Right atrium auricular region (tissue), 2 donors: ENCODE measurements around the gene LMBRD1. TPM values are rescaled to one million over a fixed set of nuclear protein-coding genes. Genes with fewer than 3 reads are reported as not detected.
"Not testable (repeated sequence)": the region's sequence is repeated elsewhere in the genome, so short reads cannot be mapped to it uniquely, and the experiment has no call there.

Experiments
- DNase-seq: peaks from one replicate; pipeline ENCODE4 v3.0.0-alpha.2; 2019; ENCODE audit warnings: low spot score
- H3K27ac ChIP-seq, 2 donors: fragments of 200-600 bp; sonication (generic); 1 replicate in 1 of 2; 2 replicates in 1 of 2; pipeline ENCODE4 v1.5.1; 2016 to 2019
- H3K27me3 ChIP-seq, 2 donors: fragments of 200-600 bp; sonication (generic); one replicate each; pipeline versions ENCODE4 v1.5.1 to v1.6.0; 2017 to 2019
- H3K36me3 ChIP-seq: fragments of 200-600 bp; sonication (generic); one replicate; pipeline ENCODE4 v1.5.1; 2016
- H3K4me1 ChIP-seq, 2 donors: fragments of 200-600 bp; sonication (generic); one replicate each; pipeline versions ENCODE4 v1.5.1 to v1.6.0; 2017 to 2019
- H3K4me3 ChIP-seq, 2 donors: fragments of 200-600 bp; sonication (generic); 1 replicate in 1 of 2; 2 replicates in 1 of 2; pipeline ENCODE4 v1.5.1; 2017 to 2019; ENCODE audit warnings: mild to moderate bottlenecking in 1 of 2, moderate library complexity in 1 of 2
- H3K9me3 ChIP-seq, 2 donors: fragments of 200-600 bp; sonication (generic); one replicate each; pipeline ENCODE4 v1.5.1; 2019
- CTCF ChIP-seq, 2 donors: fragments of 200-600 bp; sonication (generic); IDR thresholded peaks; one replicate each; pipeline ENCODE4 v1.5.1; 2019; ENCODE audit warnings: antibody characterized with exemption in 2 of 2
- total RNA-seq, 2 donors: library from RNA; depleted of rRNA; stranded (reverse); fragments of >200 nt; gene quantifications; one replicate each; pipeline ENCODE4 v1.1.0, GENCODE V29; 2016

LMBRD1 gene
- total RNA-seq, 2 donors from 2014 or later: 46.9 to 50.0 TPM

DNA sequence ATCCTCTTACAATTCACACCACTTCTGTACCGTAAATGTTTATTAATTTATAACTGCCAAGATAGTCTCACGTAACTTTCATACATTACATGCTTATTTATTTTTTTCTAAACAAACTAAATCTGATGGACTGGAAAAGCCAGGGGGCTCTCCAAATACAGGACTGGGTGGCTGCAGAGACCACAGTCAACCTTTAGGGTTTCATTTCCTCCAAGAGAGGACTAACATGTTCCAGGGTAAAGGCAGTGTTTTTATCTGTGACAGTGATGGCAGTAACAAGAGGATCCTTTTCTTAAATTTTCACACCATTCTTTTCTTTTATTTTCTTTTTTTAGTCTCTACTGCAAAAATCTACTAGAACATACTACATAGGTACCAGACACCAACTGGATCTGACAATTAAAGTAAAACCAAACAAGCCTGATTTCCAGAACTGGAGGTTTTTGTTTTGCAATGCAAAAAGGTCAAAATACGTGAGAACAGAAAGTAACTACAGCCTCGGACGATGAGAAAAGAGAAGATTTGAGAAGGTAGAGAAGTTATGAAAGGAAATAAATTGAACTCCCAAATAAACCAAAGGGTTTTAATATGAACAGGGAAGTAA is 1.2 kb downstream of the LMBRD1 start:
- Histone ChIP-seq H3K27ac (peak overlapping the region; percentile 92 to 95), H3K27me3 (no peaks in the 10 kb centered on the region), H3K9me3 (no peaks in the 10 kb centered on the region), H3K4me1 (peaks cover 0 to 45% of the 10 kb centered on the region in 2 donors), H3K4me3 (peak overlapping the region; percentile 64 to 69), H3K36me3 (no peaks in the 10 kb centered on the region)
- TF ChIP-seq CTCF (IDR thresholded peaks at IDR 0.05): peak in 1 of 2 donors; percentile 39
- no peak for DNase-seq

DNA sequence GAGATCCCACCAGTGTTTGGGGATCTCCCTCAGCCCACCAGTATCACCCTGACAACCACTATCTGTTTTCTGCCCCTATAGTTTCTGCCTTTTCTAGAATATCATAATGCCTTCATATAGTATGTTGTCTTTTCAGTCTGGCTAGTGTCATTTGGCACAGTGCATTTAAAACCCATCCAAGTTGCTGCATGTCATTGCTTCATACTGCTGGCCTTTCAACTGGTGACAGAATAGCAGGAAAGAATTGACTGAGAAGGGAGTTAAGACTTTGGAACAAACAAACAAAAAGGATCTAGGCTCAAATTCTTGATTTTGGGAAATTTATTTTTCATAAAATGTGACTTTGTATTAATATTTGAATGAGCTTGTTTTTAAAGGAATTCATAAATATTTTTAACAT is 4.5 kb downstream of the LMBRD1 start:
- H3K4me3 ChIP-seq: no peak overlapping the region
- no peaks in the 10 kb centered on the region for H3K9me3 ChIP-seq
- H3K27ac ChIP-seq: peak overlapping the region; percentile 4 to 60
- H3K4me1 ChIP-seq: peaks cover 0 to 52% of the 10 kb centered on the region in 2 donors
- DNase-seq: no peak
- H3K36me3 ChIP-seq: no peaks in the 10 kb centered on the region
- TF ChIP-seq CTCF (IDR thresholded peaks at IDR 0.05): no peak
- no peaks in the 10 kb centered on the region for H3K27me3 ChIP-seq

- Histone ChIP-seq H3K4me3 (no peak overlapping the region), H3K27me3 (no peaks in the 10 kb centered on the region), H3K27ac (peak overlapping the region; percentile 27 to 60), H3K4me1 (peaks cover 0 to 49% of the 10 kb centered on the region in 2 donors), H3K9me3 (no peaks in the 10 kb centered on the region), H3K36me3 (no peaks in the 10 kb centered on the region)
- no peak for TF ChIP-seq CTCF (IDR thresholded peaks at IDR 0.05)
- DNase-seq: no peak
These were observed 5.7 kb downstream of the LMBRD1 start for GRCh38 chr6:69791065-69791471.

DNA sequence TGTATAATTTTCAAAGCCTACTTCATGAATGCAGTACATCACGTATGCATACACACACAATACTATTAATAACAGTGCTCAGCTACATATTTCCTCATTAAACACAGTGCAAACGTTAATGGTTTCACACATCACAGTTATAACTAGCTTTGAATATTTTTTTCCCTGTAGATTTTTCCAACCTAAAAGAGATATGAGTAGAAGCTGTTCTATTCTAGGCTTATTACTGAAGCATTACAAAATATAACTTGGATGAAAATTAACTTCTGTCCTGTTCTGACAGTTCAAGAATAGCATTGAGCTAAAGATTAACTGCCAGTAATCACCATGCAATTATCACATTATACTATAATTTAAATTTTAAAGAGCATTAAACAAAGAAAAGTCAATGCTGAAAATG is 6.2 kb downstream of the LMBRD1 start:
- Histone ChIP-seq H3K9me3 (no peaks in the 10 kb centered on the region), H3K27me3 (no peaks in the 10 kb centered on the region), H3K4me1 (peaks cover 0 to 46% of the 10 kb centered on the region in 2 donors), H3K36me3 (no peaks in the 10 kb centered on the region), H3K27ac (peak overlapping the region; percentile 27 to 60), H3K4me3 (no peak overlapping the region)
- no peak for TF ChIP-seq CTCF (IDR thresholded peaks at IDR 0.05)
- DNase-seq: no peak

DNA sequence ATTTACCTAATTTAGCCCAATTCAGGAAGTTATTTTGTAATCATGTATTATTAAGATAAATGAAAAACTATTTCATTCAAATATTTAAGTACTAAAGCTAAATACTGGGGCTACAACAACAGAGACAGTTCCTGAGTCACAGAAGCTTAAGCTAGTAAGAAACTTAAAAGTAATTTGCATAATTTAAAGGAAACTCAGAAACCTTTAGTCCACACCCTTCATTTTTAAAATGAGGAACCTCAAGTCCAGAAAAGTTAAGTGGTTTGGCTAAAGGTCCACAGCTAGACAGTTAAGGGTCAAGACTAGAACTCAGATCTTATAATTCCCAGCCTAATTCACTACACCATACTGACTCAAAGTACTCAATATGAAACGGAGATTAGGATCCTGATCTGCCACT is 7.2 kb downstream of the LMBRD1 start:
- H3K9me3 ChIP-seq: no peaks in the 10 kb centered on the region
- no peaks in the 10 kb centered on the region for H3K27me3 ChIP-seq
- no peaks in the 10 kb centered on the region for H3K36me3 ChIP-seq
- no peak for TF ChIP-seq CTCF (IDR thresholded peaks at IDR 0.05)
- DNase-seq: no peak
- H3K4me3 ChIP-seq: no peak overlapping the region
- H3K27ac ChIP-seq: no peak overlapping the region
- peaks cover 0 to 36% of the 10 kb centered on the region in 2 donors for H3K4me1 ChIP-seq

GRCh38 chr6:69787436-69787835 is 9.4 kb downstream of the LMBRD1 start:
- H3K4me1 ChIP-seq: peaks cover 0 to 28% of the 10 kb centered on the region in 2 donors
- not testable (repeated sequence) for H3K27ac ChIP-seq

More at GRCh38 chr6:69787436-69787835, 9.4 kb downstream of the LMBRD1 start:
- H3K27me3 ChIP-seq, H3K4me3 ChIP-seq, DNase-seq, H3K36me3 ChIP-seq, H3K9me3 ChIP-seq: not testable (repeated sequence)
